GM10266 (cell line): ENCODE data around the gene PISD.

Source experiments
- DNase-seq: peaks from one replicate; pipeline ENCODE4 v3.0.0; 2012; ENCODE audit errors: extremely low spot score
- TF ChIP-seq, protein P1 (sequence below): IDR thresholded peaks from 2 replicates; pipeline ENCODE4 v1.5.1; 2012; ENCODE audit warnings: mild to moderate bottlenecking, low read depth; ENCODE audit not compliant: control insufficient read depth, insufficient read depth; ENCODE audit errors: missing control alignments

The PISD gene

GRCh38 chr22:31623592-31624304 is 38.3 kb downstream of the PISD start:
- DNase-seq = no peak
- TF ChIP-seq, protein P1, sequence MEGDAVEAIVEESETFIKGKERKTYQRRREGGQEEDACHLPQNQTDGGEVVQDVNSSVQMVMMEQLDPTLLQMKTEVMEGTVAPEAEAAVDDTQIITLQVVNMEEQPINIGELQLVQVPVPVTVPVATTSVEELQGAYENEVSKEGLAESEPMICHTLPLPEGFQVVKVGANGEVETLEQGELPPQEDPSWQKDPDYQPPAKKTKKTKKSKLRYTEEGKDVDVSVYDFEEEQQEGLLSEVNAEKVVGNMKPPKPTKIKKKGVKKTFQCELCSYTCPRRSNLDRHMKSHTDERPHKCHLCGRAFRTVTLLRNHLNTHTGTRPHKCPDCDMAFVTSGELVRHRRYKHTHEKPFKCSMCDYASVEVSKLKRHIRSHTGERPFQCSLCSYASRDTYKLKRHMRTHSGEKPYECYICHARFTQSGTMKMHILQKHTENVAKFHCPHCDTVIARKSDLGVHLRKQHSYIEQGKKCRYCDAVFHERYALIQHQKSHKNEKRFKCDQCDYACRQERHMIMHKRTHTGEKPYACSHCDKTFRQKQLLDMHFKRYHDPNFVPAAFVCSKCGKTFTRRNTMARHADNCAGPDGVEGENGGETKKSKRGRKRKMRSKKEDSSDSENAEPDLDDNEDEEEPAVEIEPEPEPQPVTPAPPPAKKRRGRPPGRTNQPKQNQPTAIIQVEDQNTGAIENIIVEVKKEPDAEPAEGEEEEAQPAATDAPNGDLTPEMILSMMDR = no peak

DNA sequence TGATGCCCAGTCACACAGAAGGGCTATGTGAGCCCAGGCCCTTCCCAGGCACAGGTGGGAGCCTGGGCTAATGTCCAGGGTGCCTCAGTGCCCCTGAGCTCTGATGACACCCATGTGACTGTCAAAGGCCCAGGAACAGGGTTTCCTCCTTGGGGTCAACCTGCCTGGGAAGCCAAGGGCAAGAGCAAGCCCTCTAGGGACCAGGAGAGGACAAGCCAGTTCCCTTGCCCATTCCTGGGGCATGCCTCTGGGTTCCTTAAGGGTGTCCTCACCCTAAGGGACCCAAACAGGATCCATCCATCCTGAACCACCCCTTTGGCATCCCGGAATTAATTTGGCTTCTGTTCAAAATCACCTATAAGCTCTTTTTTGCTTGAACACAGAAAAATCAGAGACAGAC is 39.0 kb downstream of the PISD start:
- no peak for DNase-seq
- TF ChIP-seq, protein P1 = no peak

GRCh38 chr22:31621507-31622124 is 40.4 kb downstream of the PISD start:
- no peak for DNase-seq
- TF ChIP-seq, protein P1 = no peak

- TF ChIP-seq, protein P1 = no peak
- no peak for DNase-seq
These were observed 41.1 kb downstream of the PISD start for GRCh38 chr22:31620756-31621480.

DNA sequence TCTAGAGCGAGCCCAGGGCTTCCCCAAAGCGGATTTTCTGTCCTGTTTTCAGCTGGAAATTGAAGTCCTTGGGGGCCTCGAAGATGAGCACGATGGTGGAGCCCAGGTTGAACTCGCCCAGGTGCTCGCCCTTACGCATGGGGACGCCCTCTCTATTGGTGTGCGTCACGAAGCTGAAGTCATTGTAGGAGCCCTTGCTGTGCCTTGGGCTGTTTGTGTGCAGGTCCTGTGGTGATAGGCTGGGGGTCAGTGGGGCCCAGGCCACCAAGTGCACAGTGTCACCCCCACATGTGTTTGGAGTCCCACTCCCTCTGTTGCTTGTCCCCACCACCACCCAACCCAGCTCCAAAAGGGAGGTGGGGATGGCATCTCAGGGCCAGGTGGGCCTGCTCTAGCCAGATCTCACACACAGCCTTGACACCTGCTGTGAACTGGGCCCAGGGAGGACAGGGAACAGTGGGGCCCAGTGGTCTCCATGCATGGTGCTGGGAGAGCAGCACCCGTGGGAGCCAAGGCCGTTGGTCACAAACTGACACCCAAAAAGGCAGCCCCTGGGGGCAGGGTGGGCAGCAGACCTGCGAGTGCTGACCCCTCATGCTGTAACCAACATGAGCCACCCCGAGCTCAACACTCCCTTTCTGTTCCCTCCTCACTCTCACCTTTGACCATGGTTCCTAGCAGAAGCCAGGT is 42.3 kb downstream of the PISD start:
- TF ChIP-seq, protein P1 = no peak

DNA sequence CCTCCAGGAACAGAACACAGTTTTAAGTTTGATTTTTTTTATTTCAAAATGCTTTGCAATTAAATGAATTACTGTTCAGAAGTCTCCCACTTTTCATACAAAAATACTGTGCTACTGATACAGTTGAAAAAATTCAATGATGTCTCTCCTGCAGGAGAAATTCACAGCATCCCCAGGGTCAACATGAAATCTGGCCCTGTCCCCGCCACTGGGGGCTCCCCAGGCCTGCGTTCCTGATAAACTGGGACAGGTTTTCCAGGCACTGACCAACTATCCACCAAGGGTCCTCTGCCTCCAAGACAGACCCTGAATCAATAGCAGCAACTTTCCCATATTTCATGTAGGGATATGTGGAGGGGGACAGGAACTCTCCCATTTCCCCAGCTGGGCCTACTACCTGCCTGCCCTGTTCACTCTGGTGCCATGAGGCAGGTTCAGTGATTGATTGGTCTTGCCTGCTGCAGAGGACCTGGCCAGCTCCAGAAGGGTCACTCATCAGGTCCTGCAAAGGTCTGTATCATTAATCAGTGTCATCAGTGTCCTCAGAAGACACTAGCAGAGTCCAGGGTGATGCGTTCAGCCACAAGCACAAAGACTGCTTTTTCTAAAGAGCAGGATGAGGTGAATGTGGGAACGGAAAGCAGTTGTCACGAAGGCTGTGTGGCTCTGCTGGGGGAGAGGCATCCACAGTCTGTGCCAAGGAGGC is 43.4 kb downstream of the PISD start:
- TF ChIP-seq, protein P1 = no peak
- no peak for DNase-seq

More for the DNA sequence above, 42.3 kb downstream of the PISD start:
- no peak for DNase-seq
